ENCODE measurements around the gene MPC2.

DNA sequence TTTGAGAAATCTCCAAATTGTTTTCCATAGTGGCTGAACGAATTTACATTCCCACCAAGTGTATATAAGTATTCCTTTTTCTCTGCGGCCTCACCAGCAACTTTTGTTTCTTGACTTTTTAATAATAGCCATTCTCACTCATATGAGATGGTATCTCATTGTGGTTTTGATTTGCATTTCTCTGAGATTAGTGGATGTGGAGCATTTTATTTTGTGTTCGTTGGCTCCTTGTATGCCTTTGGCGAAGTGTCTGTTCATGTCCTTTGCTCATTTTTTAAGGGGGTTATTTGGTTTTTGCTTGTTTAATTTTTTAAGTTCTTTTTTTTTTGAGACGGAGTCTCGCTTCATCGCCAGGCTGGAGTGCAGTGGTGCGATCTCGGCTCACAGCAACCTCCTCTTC lies 45.1 kb upstream of the MPC2 start:
- TF ChIP-seq POLR2AphosphoS5 (IDR thresholded peaks at IDR 0.05) (no peak), POLR2A (IDR thresholded peaks at IDR 0.05) (no peak)
- TF ChIP-seq, protein P1, sequence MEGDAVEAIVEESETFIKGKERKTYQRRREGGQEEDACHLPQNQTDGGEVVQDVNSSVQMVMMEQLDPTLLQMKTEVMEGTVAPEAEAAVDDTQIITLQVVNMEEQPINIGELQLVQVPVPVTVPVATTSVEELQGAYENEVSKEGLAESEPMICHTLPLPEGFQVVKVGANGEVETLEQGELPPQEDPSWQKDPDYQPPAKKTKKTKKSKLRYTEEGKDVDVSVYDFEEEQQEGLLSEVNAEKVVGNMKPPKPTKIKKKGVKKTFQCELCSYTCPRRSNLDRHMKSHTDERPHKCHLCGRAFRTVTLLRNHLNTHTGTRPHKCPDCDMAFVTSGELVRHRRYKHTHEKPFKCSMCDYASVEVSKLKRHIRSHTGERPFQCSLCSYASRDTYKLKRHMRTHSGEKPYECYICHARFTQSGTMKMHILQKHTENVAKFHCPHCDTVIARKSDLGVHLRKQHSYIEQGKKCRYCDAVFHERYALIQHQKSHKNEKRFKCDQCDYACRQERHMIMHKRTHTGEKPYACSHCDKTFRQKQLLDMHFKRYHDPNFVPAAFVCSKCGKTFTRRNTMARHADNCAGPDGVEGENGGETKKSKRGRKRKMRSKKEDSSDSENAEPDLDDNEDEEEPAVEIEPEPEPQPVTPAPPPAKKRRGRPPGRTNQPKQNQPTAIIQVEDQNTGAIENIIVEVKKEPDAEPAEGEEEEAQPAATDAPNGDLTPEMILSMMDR (IDR thresholded peaks at IDR 0.05): no peak

Data from gastroesophageal sphincter (tissue), 3 donors.